Measurements from ENCODE around the gene TASP1. TPM values are rescaled to one million over a fixed set of nuclear protein-coding genes. Genes with fewer than 3 reads are reported as not detected.

TASP1 gene
- total RNA-seq, 2 experiments from 2014 or later: 8.2 to 8.9 TPM

GRCh38 chr20:13546497-13547131 is 92.1 kb downstream of the TASP1 start:
- Mint-ChIP-seq H3K36me3 (peaks cover 1% of the 10 kb centered on the region), H3K27ac (no peak overlapping the region), H3K4me1 (ENCODE audit: low read depth) (peaks cover 2% of the 10 kb centered on the region), H3K9me3 (no peaks in the 10 kb centered on the region), H3K27me3 (no peaks in the 10 kb centered on the region), H3K4me3 (no peak overlapping the region)
- ChIA-PET POLR2A (no interaction called here), CTCF (interaction anchor here (0.6 to 3.9 kb wide), 52 partner anchors 9 to 576 kb away, joined by 3 to 56 read pairs (median 4); partner anchors contain the start of gene TASP1)
- intact Hi-C loops (cut with micrococcal nuclease): loop anchor here (1.0 to 5.0 kb wide), 3 partner anchors 87 to 619 kb away; no protein-coding TSS in a partner anchor
- DNase-seq: peak; percentile 77

GRCh38 chr20:13545790-13546189 is 92.9 kb downstream of the TASP1 start:
- Mint-ChIP-seq H3K27me3 (no peaks in the 10 kb centered on the region), H3K4me1 (ENCODE audit: low read depth) (peaks cover 2% of the 10 kb centered on the region), H3K4me3 (no peak overlapping the region), H3K9me3 (no peaks in the 10 kb centered on the region), H3K27ac (no peak overlapping the region), H3K36me3 (peaks cover 1% of the 10 kb centered on the region)
- CTCF ChIA-PET: interaction anchor here (0.6 to 3.9 kb wide), 27 partner anchors 8 to 575 kb away, joined by 3 to 56 read pairs (median 7); no protein-coding TSS in a partner anchor
- POLR2A ChIA-PET: no interaction called here
- DNase-seq: no peak
- intact Hi-C loops (cut with micrococcal nuclease): loop anchor here (1.0 to 5.0 kb wide), 3 partner anchors 86 to 618 kb away; no protein-coding TSS in a partner anchor

GRCh38 chr20:13543783-13544182 is 94.9 kb downstream of the TASP1 start:
- CTCF ChIA-PET: interaction anchor here (1.0 to 3.9 kb wide), 2 partner anchors 13 to 67 kb away, joined by 3 to 40 read pairs; no protein-coding TSS in a partner anchor
- no peak for DNase-seq
- no peaks in the 10 kb centered on the region for H3K9me3 Mint-ChIP-seq
- H3K4me1 Mint-ChIP-seq (ENCODE audit: low read depth): peaks cover 2% of the 10 kb centered on the region
- POLR2A ChIA-PET: no interaction called here
- H3K27ac Mint-ChIP-seq: no peak overlapping the region
- no peak overlapping the region for H3K4me3 Mint-ChIP-seq
- H3K27me3 Mint-ChIP-seq: no peaks in the 10 kb centered on the region
- intact Hi-C loops (cut with micrococcal nuclease): no loop called here
- H3K36me3 Mint-ChIP-seq: peaks cover 1% of the 10 kb centered on the region

- no peak overlapping the region for H3K4me3 Mint-ChIP-seq
- CTCF ChIA-PET: interaction anchor here (2.5 kb wide), 1 partner anchor 11 kb away, joined by 10 read pairs; no protein-coding TSS in a partner anchor
Observed at GRCh38 chr20:13535627-13536026, 103.1 kb downstream of the TASP1 start.

GRCh38 chr20:13533946-13534345 is 104.8 kb downstream of the TASP1 start:
- ChIA-PET CTCF (interaction anchor here (0.9 to 2.5 kb wide), 2 partner anchors 13 to 231 kb away, joined by 3 to 10 read pairs; no protein-coding TSS in a partner anchor), POLR2A (no interaction called here)
- Mint-ChIP-seq H3K4me3 (no peak overlapping the region), H3K36me3 (peaks cover 15% of the 10 kb centered on the region), H3K9me3 (no peaks in the 10 kb centered on the region), H3K4me1 (ENCODE audit: low read depth) (no peaks in the 10 kb centered on the region), H3K27me3 (no peaks in the 10 kb centered on the region), H3K27ac (no peak overlapping the region)
- intact Hi-C loops (cut with micrococcal nuclease): no loop called here
- DNase-seq: no peak

More at GRCh38 chr20:13535627-13536026, 103.1 kb downstream of the TASP1 start:
- POLR2A ChIA-PET: no interaction called here
- Mint-ChIP-seq H3K27ac (no peak overlapping the region), H3K36me3 (peaks cover 15% of the 10 kb centered on the region), H3K9me3 (no peaks in the 10 kb centered on the region), H3K4me1 (ENCODE audit: low read depth) (no peaks in the 10 kb centered on the region), H3K27me3 (no peaks in the 10 kb centered on the region)
- DNase-seq: no peak
- intact Hi-C loops (cut with micrococcal nuclease): no loop called here

- Mint-ChIP-seq H3K4me3 (no peak overlapping the region), H3K4me1 (ENCODE audit: low read depth) (no peaks in the 10 kb centered on the region), H3K27ac (no peak overlapping the region), H3K9me3 (no peaks in the 10 kb centered on the region), H3K27me3 (no peaks in the 10 kb centered on the region), H3K36me3 (peaks cover 35% of the 10 kb centered on the region)
- DNase-seq: no peak
- intact Hi-C loops (cut with micrococcal nuclease): no loop called here
- CTCF ChIA-PET: interaction anchor here (5.8 kb wide), 1 partner anchor 15 kb away, joined by 40 read pairs; no protein-coding TSS in a partner anchor
- POLR2A ChIA-PET: no interaction called here
Observed at GRCh38 chr20:13530146-13530545, 108.6 kb downstream of the TASP1 start.

GRCh38 chr20:13526551-13526950 is 112.2 kb downstream of the TASP1 start:
- CTCF ChIA-PET: no interaction called here
- H3K4me3 Mint-ChIP-seq: no peak overlapping the region
- no peaks in the 10 kb centered on the region for H3K4me1 Mint-ChIP-seq (ENCODE audit: low read depth)
- H3K9me3 Mint-ChIP-seq: peaks cover 10% of the 10 kb centered on the region
- peaks cover 53% of the 10 kb centered on the region for H3K36me3 Mint-ChIP-seq
- no peaks in the 10 kb centered on the region for H3K27me3 Mint-ChIP-seq
- no peak for DNase-seq
- POLR2A ChIA-PET: no interaction called here
- H3K27ac Mint-ChIP-seq: no peak overlapping the region
- intact Hi-C loops (cut with micrococcal nuclease): no loop called here

GRCh38 chr20:13525225-13525940 is 113.3 kb downstream of the TASP1 start:
- Mint-ChIP-seq H3K27ac (no peak overlapping the region), H3K4me3 (no peak overlapping the region), H3K27me3 (no peaks in the 10 kb centered on the region), H3K4me1 (ENCODE audit: low read depth) (no peaks in the 10 kb centered on the region), H3K9me3 (peaks cover 10% of the 10 kb centered on the region), H3K36me3 (peaks cover 54% of the 10 kb centered on the region)
- intact Hi-C loops (cut with micrococcal nuclease): no loop called here
- POLR2A ChIA-PET: no interaction called here
- CTCF ChIA-PET: interaction anchor here (0.6 to 1.2 kb wide), 2 partner anchors 21 to 22 kb away, joined by 4 read pairs; no protein-coding TSS in a partner anchor
- DNase-seq: no peak

GRCh38 chr20:13524339-13524738 is 114.4 kb downstream of the TASP1 start:
- intact Hi-C loops (cut with micrococcal nuclease): no loop called here
- H3K4me1 Mint-ChIP-seq (ENCODE audit: low read depth): no peaks in the 10 kb centered on the region
- peaks cover 10% of the 10 kb centered on the region for H3K9me3 Mint-ChIP-seq
- no peaks in the 10 kb centered on the region for H3K27me3 Mint-ChIP-seq
- ChIA-PET CTCF (interaction anchor here (1.2 kb wide), 1 partner anchor 22 kb away, joined by 4 read pairs; no protein-coding TSS in a partner anchor), POLR2A (no interaction called here)
- DNase-seq: no peak
- H3K36me3 Mint-ChIP-seq: peaks cover 58% of the 10 kb centered on the region
- H3K27ac Mint-ChIP-seq: no peak overlapping the region
- no peak overlapping the region for H3K4me3 Mint-ChIP-seq

- Mint-ChIP-seq H3K9me3 (peaks cover 18% of the 10 kb centered on the region), H3K27me3 (no peaks in the 10 kb centered on the region), H3K4me1 (ENCODE audit: low read depth) (no peaks in the 10 kb centered on the region), H3K4me3 (no peak overlapping the region), H3K27ac (no peak overlapping the region), H3K36me3 (peaks cover 60% of the 10 kb centered on the region)
- CTCF ChIA-PET: no interaction called here
- POLR2A ChIA-PET: no interaction called here
- DNase-seq: no peak
- intact Hi-C loops (cut with micrococcal nuclease): no loop called here
Observed at GRCh38 chr20:13517831-13518230, 120.9 kb downstream of the TASP1 start.

- no peak for DNase-seq
- peaks cover 57% of the 10 kb centered on the region for H3K36me3 Mint-ChIP-seq
- POLR2A ChIA-PET: no interaction called here
- H3K4me3 Mint-ChIP-seq: no peak overlapping the region
- no peaks in the 10 kb centered on the region for H3K4me1 Mint-ChIP-seq (ENCODE audit: low read depth)
- H3K27ac Mint-ChIP-seq: no peak overlapping the region
- no peaks in the 10 kb centered on the region for H3K27me3 Mint-ChIP-seq
- CTCF ChIA-PET: no interaction called here
- H3K9me3 Mint-ChIP-seq: peaks cover 8% of the 10 kb centered on the region
- intact Hi-C loops (cut with micrococcal nuclease): no loop called here
Observed at GRCh38 chr20:13515796-13516558, 122.8 kb downstream of the TASP1 start.

- Mint-ChIP-seq H3K9me3 (peaks cover 13% of the 10 kb centered on the region), H3K4me3 (no peak overlapping the region), H3K27ac (no peak overlapping the region), H3K27me3 (no peaks in the 10 kb centered on the region), H3K36me3 (peaks cover 57% of the 10 kb centered on the region), H3K4me1 (ENCODE audit: low read depth) (no peaks in the 10 kb centered on the region)
- ChIA-PET CTCF (interaction anchor here (1.0 kb wide), 1 partner anchor 31 kb away, joined by 3 read pairs; no protein-coding TSS in a partner anchor), POLR2A (no interaction called here)
- intact Hi-C loops (cut with micrococcal nuclease): no loop called here
- DNase-seq: no peak
Observed at GRCh38 chr20:13515291-13515690, 123.4 kb downstream of the TASP1 start.
